Lower lobe of right lung (tissue), 2 donors: Measurements from ENCODE around the gene SEMA5A. TPM values are rescaled to one million over a fixed set of nuclear protein-coding genes. Genes with fewer than 3 reads are reported as not detected.

Experiments
- ATAC-seq, 2 donors: fragments of 200-7000 bp; cut with Tn5 transposase; one replicate each; pipeline ENCODE4 v1.9.1; 2020 to 2022; ENCODE audit warnings: mild to moderate bottlenecking in 2 of 2, moderate library complexity in 2 of 2
- DNase-seq: peaks from one replicate; pipeline ENCODE4 v3.0.0-alpha.2; 2020
- H3K27ac ChIP-seq: fragments of 200-600 bp; one replicate; pipeline ENCODE4 v1.8.0; 2022
- H3K27me3 ChIP-seq: fragments of 200-600 bp; one replicate; pipeline ENCODE4 v1.8.0; 2022; ENCODE audit warnings: low read depth
- H3K36me3 ChIP-seq: fragments of 200-600 bp; one replicate; pipeline ENCODE4 v1.8.0; 2022; ENCODE audit warnings: mild to moderate bottlenecking
- H3K4me1 ChIP-seq: fragments of 200-600 bp; one replicate; pipeline ENCODE4 v1.8.0; 2022
- H3K4me3 ChIP-seq: fragments of 200-600 bp; one replicate; pipeline ENCODE4 v1.8.0; 2022; ENCODE audit warnings: mild to moderate bottlenecking
- H3K9me3 ChIP-seq: fragments of 200-600 bp; one replicate; pipeline ENCODE4 v1.8.0; 2022
- intact Hi-C: fragments of 100-400 bp; cut with DNase I; formaldehyde crosslinking; loops from one replicate; pipeline ENCODE4 v1.11.0; 2022
- total RNA-seq: library from RNA; stranded (reverse); fragmentation: NEBNext Ultra II Directional; extraction: Animal tissue kit (Norgen Biotek cat#: 25700); gene quantifications from one replicate; pipeline ENCODE4 v1.2.1, GENCODE V29; 2021
- TF ChIP-seq, protein P1 (sequence below): fragments of 200-600 bp; IDR thresholded peaks from one replicate; pipeline ENCODE4 v1.8.0; 2022; ENCODE audit warnings: antibody characterized with exemption, mild to moderate bottlenecking
- donor health status: DM: no; HTN: yes; CAD: no; lungs with severe emphysema.

The SEMA5A gene
- total RNA-seq, 1 donor from 2014 or later: 29.3 TPM

DNA sequence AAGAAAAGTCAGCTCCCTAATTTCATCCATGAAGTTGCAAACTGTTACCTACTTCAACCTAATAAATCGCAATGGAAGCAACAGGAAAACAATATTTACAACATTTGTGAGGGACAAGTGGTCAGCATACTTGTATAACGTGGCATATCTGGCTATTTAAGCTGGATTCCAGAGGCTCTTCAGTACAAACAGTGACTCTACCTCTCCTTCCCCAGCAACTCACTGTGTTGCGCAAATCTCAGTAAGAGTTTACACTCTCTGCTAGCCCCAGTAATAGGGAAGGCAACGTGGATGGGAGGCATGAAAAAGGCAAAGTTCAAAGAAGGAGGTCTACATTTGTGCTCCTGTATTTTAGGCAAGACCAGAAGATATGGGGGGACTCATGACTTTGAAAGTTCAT lies 18.9 kb upstream of the SEMA5A start:
- intact Hi-C loops: no loop called here
- Histone ChIP-seq H3K4me3 (no peak overlapping the region), H3K4me1 (no peaks in the 10 kb centered on the region), H3K36me3 (no peaks in the 10 kb centered on the region), H3K9me3 (no peaks in the 10 kb centered on the region), H3K27me3 (no peaks in the 10 kb centered on the region), H3K27ac (no peak overlapping the region)
- no peak for ATAC-seq
- TF ChIP-seq, protein P1, sequence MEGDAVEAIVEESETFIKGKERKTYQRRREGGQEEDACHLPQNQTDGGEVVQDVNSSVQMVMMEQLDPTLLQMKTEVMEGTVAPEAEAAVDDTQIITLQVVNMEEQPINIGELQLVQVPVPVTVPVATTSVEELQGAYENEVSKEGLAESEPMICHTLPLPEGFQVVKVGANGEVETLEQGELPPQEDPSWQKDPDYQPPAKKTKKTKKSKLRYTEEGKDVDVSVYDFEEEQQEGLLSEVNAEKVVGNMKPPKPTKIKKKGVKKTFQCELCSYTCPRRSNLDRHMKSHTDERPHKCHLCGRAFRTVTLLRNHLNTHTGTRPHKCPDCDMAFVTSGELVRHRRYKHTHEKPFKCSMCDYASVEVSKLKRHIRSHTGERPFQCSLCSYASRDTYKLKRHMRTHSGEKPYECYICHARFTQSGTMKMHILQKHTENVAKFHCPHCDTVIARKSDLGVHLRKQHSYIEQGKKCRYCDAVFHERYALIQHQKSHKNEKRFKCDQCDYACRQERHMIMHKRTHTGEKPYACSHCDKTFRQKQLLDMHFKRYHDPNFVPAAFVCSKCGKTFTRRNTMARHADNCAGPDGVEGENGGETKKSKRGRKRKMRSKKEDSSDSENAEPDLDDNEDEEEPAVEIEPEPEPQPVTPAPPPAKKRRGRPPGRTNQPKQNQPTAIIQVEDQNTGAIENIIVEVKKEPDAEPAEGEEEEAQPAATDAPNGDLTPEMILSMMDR: no peak
- no peak for DNase-seq

DNA sequence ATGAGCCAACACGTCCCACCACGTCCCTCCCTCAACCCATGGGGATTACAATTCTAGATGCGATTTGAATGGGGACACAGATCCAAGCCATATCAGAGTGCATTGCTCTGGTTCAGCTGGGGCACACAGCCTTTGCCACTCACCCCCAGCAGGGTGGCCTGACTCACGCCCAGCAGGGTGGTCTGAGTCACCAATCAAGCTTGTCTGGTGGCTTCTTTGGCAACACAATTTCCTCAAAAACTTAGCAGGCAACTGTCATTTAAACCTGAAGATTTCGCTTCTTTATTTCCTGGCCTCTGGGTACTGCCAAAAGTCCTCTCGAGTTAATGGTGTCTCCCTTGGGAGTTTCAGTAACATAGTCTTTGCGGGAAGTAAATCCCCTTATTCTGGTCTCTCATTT lies 16.3 kb upstream of the SEMA5A start:
- DNase-seq: no peak
- Histone ChIP-seq H3K4me1 (no peaks in the 10 kb centered on the region), H3K36me3 (no peaks in the 10 kb centered on the region), H3K27me3 (no peaks in the 10 kb centered on the region), H3K9me3 (no peaks in the 10 kb centered on the region), H3K27ac (no peak overlapping the region), H3K4me3 (no peak overlapping the region)
- TF ChIP-seq, protein P1: no peak
- intact Hi-C loops: no loop called here
- ATAC-seq: no peak

DNA sequence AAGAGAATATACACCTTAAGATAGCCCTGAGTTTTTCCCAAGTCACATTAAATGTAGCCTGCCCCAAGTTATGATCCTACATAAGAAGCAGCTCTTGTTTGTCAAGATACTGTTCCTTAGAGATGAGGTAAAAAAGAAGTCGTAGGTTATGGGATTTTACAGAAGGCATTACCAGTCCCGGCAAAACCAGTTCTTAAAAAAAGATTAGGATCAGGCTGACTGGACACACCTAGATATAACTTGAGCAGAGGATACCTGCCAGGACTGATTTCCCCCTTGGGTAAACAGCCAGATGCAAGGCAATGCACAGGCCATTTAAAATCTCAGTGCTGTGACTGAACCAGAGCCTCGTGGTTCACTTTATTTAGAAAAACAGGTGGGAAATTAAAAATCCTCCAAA lies 14.1 kb upstream of the SEMA5A start:
- H3K9me3 ChIP-seq: no peaks in the 10 kb centered on the region
- no peaks in the 10 kb centered on the region for H3K36me3 ChIP-seq
- DNase-seq: no peak
- no peak for ATAC-seq
- no peak overlapping the region for H3K27ac ChIP-seq
- no peaks in the 10 kb centered on the region for H3K27me3 ChIP-seq
- TF ChIP-seq, protein P1: no peak
- no peaks in the 10 kb centered on the region for H3K4me1 ChIP-seq
- H3K4me3 ChIP-seq: no peak overlapping the region
- intact Hi-C loops: no loop called here

DNA sequence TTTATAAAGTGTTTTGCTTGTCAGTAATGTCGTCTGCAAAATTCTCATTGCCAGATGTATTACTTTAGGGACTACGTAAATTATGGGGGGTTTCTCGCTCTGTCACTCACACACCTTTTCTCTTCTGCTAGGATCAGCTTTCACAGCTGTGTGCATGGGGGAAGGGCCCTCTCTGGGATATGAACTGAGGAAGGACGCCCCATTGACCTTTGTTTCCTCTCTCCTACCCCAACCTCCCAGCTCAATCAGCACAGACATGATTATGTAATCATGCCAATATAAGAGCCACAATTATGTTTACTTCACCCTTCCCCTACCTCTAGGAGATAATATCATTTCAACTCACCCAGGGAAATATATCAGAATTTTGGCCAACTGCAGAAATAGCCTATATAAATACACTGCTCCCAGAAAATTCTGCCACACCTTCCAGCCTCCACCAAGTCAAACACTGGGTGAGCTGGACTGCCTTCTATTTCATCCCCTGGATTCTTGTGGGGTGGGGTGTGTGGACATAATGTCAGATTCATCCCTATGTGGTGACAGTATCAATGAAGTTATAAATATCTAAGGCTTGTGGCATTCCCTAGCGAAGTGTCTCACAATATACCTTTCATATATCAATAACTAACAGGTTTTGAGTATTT lies 12.6 kb upstream of the SEMA5A start:
- no peak overlapping the region for H3K27ac ChIP-seq
- no peak overlapping the region for H3K4me3 ChIP-seq
- no peak for DNase-seq
- H3K27me3 ChIP-seq: no peaks in the 10 kb centered on the region
- intact Hi-C loops: no loop called here
- TF ChIP-seq, protein P1: no peak
- no peaks in the 10 kb centered on the region for H3K4me1 ChIP-seq
- H3K9me3 ChIP-seq: no peaks in the 10 kb centered on the region
- no peak for ATAC-seq
- no peaks in the 10 kb centered on the region for H3K36me3 ChIP-seq

DNA sequence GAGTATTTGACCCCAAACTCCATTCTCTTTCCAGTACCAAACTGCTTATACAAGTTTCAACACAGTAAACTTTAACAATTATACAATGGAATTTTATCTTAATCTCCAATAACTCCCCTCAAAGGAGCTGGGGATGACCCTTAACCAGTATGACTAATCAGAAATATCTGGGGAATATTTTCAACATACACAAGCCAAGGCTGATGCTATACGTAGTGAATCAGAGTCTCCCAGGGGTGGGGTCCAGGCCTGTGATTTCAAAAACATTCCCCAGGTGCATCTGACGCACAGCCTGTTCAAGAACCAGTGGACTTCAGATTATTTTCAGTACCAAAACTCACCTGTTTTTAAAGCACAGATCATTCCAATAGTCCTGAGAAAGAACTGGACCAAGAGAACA lies 11.8 kb upstream of the SEMA5A start:
- H3K27ac ChIP-seq: no peak overlapping the region
- H3K36me3 ChIP-seq: no peaks in the 10 kb centered on the region
- TF ChIP-seq, protein P1: no peak
- H3K27me3 ChIP-seq: no peaks in the 10 kb centered on the region
- no peak for DNase-seq
- no peaks in the 10 kb centered on the region for H3K9me3 ChIP-seq
- no peak overlapping the region for H3K4me3 ChIP-seq
- ATAC-seq: no peak
- intact Hi-C loops: no loop called here
- no peaks in the 10 kb centered on the region for H3K4me1 ChIP-seq
